Measurements from ENCODE around the gene SHC4.

The SHC4 gene

GRCh38 chr15:48784756-48785155 is 179.0 kb downstream of the SHC4 start:
- no peak overlapping the region for H3K4me3 Mint-ChIP-seq
- no peaks in the 10 kb centered on the region for H3K4me1 Mint-ChIP-seq (ENCODE audit: low read depth)
- H3K27ac Mint-ChIP-seq = no peak overlapping the region
- no peak for DNase-seq
- no peaks in the 10 kb centered on the region for H3K27me3 Mint-ChIP-seq
- no peaks in the 10 kb centered on the region for H3K9me3 Mint-ChIP-seq
- peaks cover 87% of the 10 kb centered on the region for H3K36me3 Mint-ChIP-seq (ENCODE audit: low read depth)

GRCh38 chr15:48782911-48783310 is 180.8 kb downstream of the SHC4 start:
- Mint-ChIP-seq H3K4me1 (ENCODE audit: low read depth) (no peaks in the 10 kb centered on the region), H3K27me3 (no peaks in the 10 kb centered on the region), H3K4me3 (no peak overlapping the region), H3K27ac (no peak overlapping the region), H3K9me3 (no peaks in the 10 kb centered on the region), H3K36me3 (ENCODE audit: low read depth) (peaks cover 87% of the 10 kb centered on the region)
- no peak for DNase-seq

GRCh38 chr15:48781481-48782081 is 182.1 kb downstream of the SHC4 start:
- Mint-ChIP-seq H3K27me3 (no peaks in the 10 kb centered on the region), H3K9me3 (no peaks in the 10 kb centered on the region), H3K27ac (no peak overlapping the region), H3K4me1 (ENCODE audit: low read depth) (no peaks in the 10 kb centered on the region), H3K36me3 (ENCODE audit: low read depth) (peaks cover 89% of the 10 kb centered on the region), H3K4me3 (no peak overlapping the region)
- DNase-seq = no peak

GRCh38 chr15:48781017-48781416 is 182.7 kb downstream of the SHC4 start:
- peaks cover 86% of the 10 kb centered on the region for H3K36me3 Mint-ChIP-seq (ENCODE audit: low read depth)
- H3K27ac Mint-ChIP-seq = no peak overlapping the region
- no peaks in the 10 kb centered on the region for H3K4me1 Mint-ChIP-seq (ENCODE audit: low read depth)
- DNase-seq = no peak
- H3K9me3 Mint-ChIP-seq = no peaks in the 10 kb centered on the region
- no peaks in the 10 kb centered on the region for H3K27me3 Mint-ChIP-seq
- H3K4me3 Mint-ChIP-seq = no peak overlapping the region

- Mint-ChIP-seq H3K4me1 (ENCODE audit: low read depth) (no peaks in the 10 kb centered on the region), H3K27me3 (no peaks in the 10 kb centered on the region), H3K9me3 (peaks cover 3% of the 10 kb centered on the region), H3K36me3 (ENCODE audit: low read depth) (peaks cover 85% of the 10 kb centered on the region), H3K27ac (no peak overlapping the region), H3K4me3 (no peak overlapping the region)
- DNase-seq = no peak
Observed at GRCh38 chr15:48778331-48778730, 185.4 kb downstream of the SHC4 start.

GRCh38 chr15:48777645-48778330 is 185.9 kb downstream of the SHC4 start:
- Mint-ChIP-seq H3K4me3 (no peak overlapping the region), H3K27ac (no peak overlapping the region), H3K27me3 (no peaks in the 10 kb centered on the region)

GRCh38 chr15:48775546-48775945 is 188.2 kb downstream of the SHC4 start:
- H3K9me3 Mint-ChIP-seq = peaks cover 3% of the 10 kb centered on the region
- no peak for DNase-seq
- H3K4me1 Mint-ChIP-seq (ENCODE audit: low read depth) = peaks cover 2% of the 10 kb centered on the region
- H3K27me3 Mint-ChIP-seq = no peaks in the 10 kb centered on the region
- H3K36me3 Mint-ChIP-seq (ENCODE audit: low read depth) = peaks cover 88% of the 10 kb centered on the region
- H3K27ac Mint-ChIP-seq = no peak overlapping the region
- no peak overlapping the region for H3K4me3 Mint-ChIP-seq

More at GRCh38 chr15:48777645-48778330, 185.9 kb downstream of the SHC4 start:
- no peak for DNase-seq
- Mint-ChIP-seq H3K36me3 (ENCODE audit: low read depth) (peaks cover 86% of the 10 kb centered on the region), H3K4me1 (ENCODE audit: low read depth) (no peaks in the 10 kb centered on the region), H3K9me3 (peaks cover 3% of the 10 kb centered on the region)

GRCh38 chr15:48774484-48774883 is 189.2 kb downstream of the SHC4 start:
- Mint-ChIP-seq H3K4me3 (no peak overlapping the region), H3K9me3 (peaks cover 3% of the 10 kb centered on the region), H3K36me3 (ENCODE audit: low read depth) (peaks cover 86% of the 10 kb centered on the region), H3K4me1 (ENCODE audit: low read depth) (peaks cover 2% of the 10 kb centered on the region), H3K27me3 (no peaks in the 10 kb centered on the region), H3K27ac (no peak overlapping the region)
- DNase-seq = no peak
